Stimulated activated CD4-positive, alpha-beta T cell treated with anti-CD3 and anti-CD28 coated beads, Interleukin-2, amount 100 ng/mL, for 4 hours (primary cell): ENCODE results near the gene KRT5.

Experiments
- DNase-seq: peaks from one replicate; pipeline ENCODE4 v3.0.0-alpha.2; 2020; ENCODE audit warnings: low read depth

The KRT5 gene

GRCh38 chr12:52537101-52537500, 16.9 kb upstream of the KRT5 start:
- no peak for DNase-seq

- no peak for DNase-seq
Observed at GRCh38 chr12:52535574-52535973, 15.4 kb upstream of the KRT5 start.

- no peak for DNase-seq
Observed at GRCh38 chr12:52534482-52534881, 14.3 kb upstream of the KRT5 start.

GRCh38 chr12:52533686-52534470, 13.7 kb upstream of the KRT5 start:
- no peak for DNase-seq

GRCh38 chr12:52532636-52533035, 12.4 kb upstream of the KRT5 start:
- DNase-seq, result no peak

- no peak for DNase-seq
Observed at GRCh38 chr12:52531566-52532300, 11.5 kb upstream of the KRT5 start.

- no peak for DNase-seq
Observed at GRCh38 chr12:52530905-52531304, 10.7 kb upstream of the KRT5 start.

GRCh38 chr12:52530366-52530765, 10.2 kb upstream of the KRT5 start:
- no peak for DNase-seq

GRCh38 chr12:52529846-52530245, 9.7 kb upstream of the KRT5 start:
- DNase-seq, result no peak

- no peak for DNase-seq
Observed at GRCh38 chr12:52529417-52529816, 9.2 kb upstream of the KRT5 start.

- no peak for DNase-seq
Observed at GRCh38 chr12:52528641-52529143, 8.5 kb upstream of the KRT5 start.

GRCh38 chr12:52527121-52527800, 7.1 kb upstream of the KRT5 start:
- DNase-seq, result no peak

- no peak for DNase-seq
Observed at GRCh38 chr12:52526511-52526951, 6.3 kb upstream of the KRT5 start.

- no peak for DNase-seq
Observed at GRCh38 chr12:52525661-52526499, 5.7 kb upstream of the KRT5 start.

GRCh38 chr12:52524898-52525591, 4.9 kb upstream of the KRT5 start:
- DNase-seq, result no peak

- DNase-seq, result no peak
Observed at GRCh38 chr12:52524241-52524897, 4.2 kb upstream of the KRT5 start.

GRCh38 chr12:52523824-52524223, 3.6 kb upstream of the KRT5 start:
- DNase-seq, result no peak

GRCh38 chr12:52522346-52523011, 2.3 kb upstream of the KRT5 start:
- no peak for DNase-seq

- no peak for DNase-seq
Observed at GRCh38 chr12:52521568-52522266, 1.5 kb upstream of the KRT5 start.
